ENCODE data around the gene IL2RA.

IL2RA gene

GRCh38 chr10:6102128-6102527 is 40.0 kb upstream of the IL2RA start:
- no peak for TF ChIP-seq ZFX (IDR thresholded peaks at IDR 0.05)
- TF ChIP-seq, protein P1, sequence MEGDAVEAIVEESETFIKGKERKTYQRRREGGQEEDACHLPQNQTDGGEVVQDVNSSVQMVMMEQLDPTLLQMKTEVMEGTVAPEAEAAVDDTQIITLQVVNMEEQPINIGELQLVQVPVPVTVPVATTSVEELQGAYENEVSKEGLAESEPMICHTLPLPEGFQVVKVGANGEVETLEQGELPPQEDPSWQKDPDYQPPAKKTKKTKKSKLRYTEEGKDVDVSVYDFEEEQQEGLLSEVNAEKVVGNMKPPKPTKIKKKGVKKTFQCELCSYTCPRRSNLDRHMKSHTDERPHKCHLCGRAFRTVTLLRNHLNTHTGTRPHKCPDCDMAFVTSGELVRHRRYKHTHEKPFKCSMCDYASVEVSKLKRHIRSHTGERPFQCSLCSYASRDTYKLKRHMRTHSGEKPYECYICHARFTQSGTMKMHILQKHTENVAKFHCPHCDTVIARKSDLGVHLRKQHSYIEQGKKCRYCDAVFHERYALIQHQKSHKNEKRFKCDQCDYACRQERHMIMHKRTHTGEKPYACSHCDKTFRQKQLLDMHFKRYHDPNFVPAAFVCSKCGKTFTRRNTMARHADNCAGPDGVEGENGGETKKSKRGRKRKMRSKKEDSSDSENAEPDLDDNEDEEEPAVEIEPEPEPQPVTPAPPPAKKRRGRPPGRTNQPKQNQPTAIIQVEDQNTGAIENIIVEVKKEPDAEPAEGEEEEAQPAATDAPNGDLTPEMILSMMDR (conservative IDR thresholded peaks at IDR 0.05), result no peak
- H3K27ac ChIP-seq, result no peak overlapping the region

DNA sequence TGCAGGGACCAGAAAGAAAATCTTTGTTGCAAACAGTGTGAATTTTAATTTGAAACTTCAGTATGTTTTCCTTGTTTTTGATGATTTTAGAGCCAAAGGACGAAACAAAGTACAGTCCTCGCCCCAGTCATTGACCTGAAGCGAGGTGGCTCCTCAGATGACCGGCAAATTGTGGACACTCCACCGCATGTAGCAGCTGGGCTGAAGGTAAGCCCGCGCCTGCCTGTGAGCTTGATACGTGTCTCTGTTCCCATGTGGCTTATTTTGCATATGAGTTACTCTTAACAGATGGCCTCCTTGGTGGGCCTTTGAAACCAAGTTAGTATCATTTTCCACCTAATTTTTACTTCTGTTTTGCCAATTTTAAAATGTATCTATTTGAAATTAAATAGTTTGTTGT is 39.0 kb upstream of the IL2RA start:
- TF ChIP-seq ZFX (IDR thresholded peaks at IDR 0.05), result no peak
- TF ChIP-seq, protein P1 (conservative IDR thresholded peaks at IDR 0.05), result no peak
- no peak overlapping the region for H3K27ac ChIP-seq

- H3K27ac ChIP-seq, result no peak overlapping the region
- TF ChIP-seq, protein P1 (conservative IDR thresholded peaks at IDR 0.05), result no peak
- TF ChIP-seq ZFX (IDR thresholded peaks at IDR 0.05), result no peak
Measured at GRCh38 chr10:6100370-6100769, 38.2 kb upstream of the IL2RA start.

DNA sequence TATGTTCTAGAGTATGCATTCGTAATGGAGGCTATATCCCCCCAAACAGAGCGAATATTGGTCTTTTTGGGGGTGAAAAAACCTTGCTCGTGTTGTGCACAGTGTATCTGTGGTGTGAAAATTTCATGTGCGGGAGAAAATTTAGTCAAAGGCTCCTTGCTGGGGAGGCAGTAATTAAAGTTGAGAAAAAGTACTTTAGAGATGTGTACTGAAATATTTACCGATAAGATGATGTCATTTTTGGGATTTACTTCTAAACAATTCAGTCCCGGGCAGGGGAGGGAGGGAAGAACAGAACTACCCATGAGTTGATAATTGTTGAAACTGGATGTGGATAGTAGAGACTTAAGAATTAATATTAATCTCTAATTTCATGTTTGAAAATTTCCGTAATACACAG is 36.0 kb upstream of the IL2RA start:
- no peak overlapping the region for H3K27ac ChIP-seq

GRCh38 chr10:6097063-6097462 is 34.9 kb upstream of the IL2RA start:
- TF ChIP-seq ZFX (IDR thresholded peaks at IDR 0.05), result no peak
- TF ChIP-seq, protein P1 (conservative IDR thresholded peaks at IDR 0.05), result no peak
- no peak overlapping the region for H3K27ac ChIP-seq

More for the DNA sequence above, 36.0 kb upstream of the IL2RA start:
- TF ChIP-seq, protein P1 (conservative IDR thresholded peaks at IDR 0.05), result no peak
- TF ChIP-seq ZFX (IDR thresholded peaks at IDR 0.05), result no peak

- no peak overlapping the region for H3K27ac ChIP-seq
Measured at GRCh38 chr10:6095810-6096570, 33.8 kb upstream of the IL2RA start.

GRCh38 chr10:6092731-6093130 is 30.6 kb upstream of the IL2RA start:
- TF ChIP-seq, protein P1 (conservative IDR thresholded peaks at IDR 0.05), result no peak
- no peak overlapping the region for H3K27ac ChIP-seq

More at GRCh38 chr10:6095810-6096570, 33.8 kb upstream of the IL2RA start:
- TF ChIP-seq, protein P1 (conservative IDR thresholded peaks at IDR 0.05), result no peak
- no peak for TF ChIP-seq ZFX (IDR thresholded peaks at IDR 0.05)

Measured in C4-2B (cell line).